A549 (cell line): ENCODE results near the gene SHISAL2A.

ENCODE experiments used
- CTCF ChIP-seq: fragments of >200 bp; sonication (Bioruptor Twin); formaldehyde crosslinking; IDR thresholded peaks from 3 replicates; pipeline ENCODE4 v1.5.1; 2016
- JUN ChIP-seq, 2 experiments: fragments of >200 bp; sonication (Bioruptor Twin); formaldehyde crosslinking; IDR thresholded peaks; 2 replicates in 1 of 2; 3 replicates in 1 of 2; pipeline ENCODE4 v1.6.1; 2016 to 2017
- RAD21 ChIP-seq, 2 experiments: fragments of >200 bp in 1 of 2; sonication (Bioruptor Twin) in 1 of 2; formaldehyde crosslinking in 1 of 2; IDR thresholded peaks in 1 of 2; conservative IDR thresholded peaks in 1 of 2; 2 replicates in 1 of 2; 3 replicates in 1 of 2; pipeline ENCODE4 v1.6.1; 2012 to 2018; ENCODE audit warnings: inconsistent platforms in 1 of 2
- RCOR1 ChIP-seq: fragments of 150-350 bp; IDR thresholded peaks from 2 replicates; pipeline ENCODE4 v1.6.1; 2014; ENCODE audit warnings: antibody characterized with exemption, low read length, low read depth
- ZFP36 ChIP-seq: fragments of 450-650 bp; IDR thresholded peaks from 2 replicates; pipeline ENCODE4 v1.6.1; 2014; ENCODE audit warnings: borderline replicate concordance; ENCODE audit not compliant: partially characterized antibody

- TF ChIP-seq ZFP36: no peak
- TF ChIP-seq RCOR1: no peak
- TF ChIP-seq RAD21 (conservative IDR thresholded peaks at IDR 0.05 in 1 of 2, IDR thresholded peaks at IDR 0.05 in 1 of 2): no peak
- TF ChIP-seq CTCF: no peak
- TF ChIP-seq JUN (IDR thresholded peaks at IDR 0.05): no peak
Observed at GRCh38 chr1:52657702-52658101, 24.7 kb downstream of the SHISAL2A start.
